Adrenal gland (tissue), 5 donors: ENCODE results near the gene KRTAP5-5.
"Not testable (repeated sequence)": the region's sequence is repeated elsewhere in the genome, so short reads cannot be mapped to it uniquely, and the experiment has no call there.

Experiments
- POLR2A ChIP-seq, 2 donors: fragments of 450-650 bp; IDR thresholded peaks; one replicate each; pipeline ENCODE4 v1.6.1; 2017; ENCODE audit warnings: antibody characterized with exemption in 2 of 2, mild to moderate bottlenecking in 2 of 2, moderate library complexity in 1 of 2
- TF ChIP-seq, protein P1 (sequence below), 6 experiments: fragments of 450-650 bp in 4 of 6; fragments of 200-600 bp in 2 of 6; sonication (generic) in 1 of 6; IDR thresholded peaks; 1 replicate in 5 of 6; 2 replicates in 1 of 6; pipeline versions ENCODE4 v1.5.1 to v1.8.0; 2016 to 2021; ENCODE audit warnings: antibody characterized with exemption in 6 of 6, mild to moderate bottlenecking in 2 of 6, moderate library complexity in 1 of 6
- donor health status: DM: no; HTN: no; CAD: no.

DNA sequence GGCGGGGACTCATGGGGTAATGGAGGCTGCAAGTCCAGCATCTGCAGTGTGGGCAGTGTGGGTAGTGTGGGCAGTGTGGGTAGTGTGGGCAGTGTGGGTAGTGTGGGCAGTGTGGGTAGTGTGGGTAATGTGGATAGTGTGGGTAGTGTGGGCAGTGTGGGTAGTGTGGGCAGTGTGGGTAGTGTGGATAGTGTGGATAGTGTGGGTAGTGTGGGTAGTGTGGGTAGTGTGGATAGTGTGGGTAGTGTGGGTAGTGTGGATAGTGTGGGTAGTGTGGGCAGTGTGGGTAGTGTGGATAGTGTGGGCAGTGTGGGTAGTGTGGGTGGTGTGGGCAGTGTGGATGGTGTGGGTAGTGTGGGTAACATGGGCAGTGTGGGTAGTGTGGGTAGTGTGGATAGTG lies 40.9 kb downstream of the KRTAP5-5 start:
- TF ChIP-seq, protein P1, sequence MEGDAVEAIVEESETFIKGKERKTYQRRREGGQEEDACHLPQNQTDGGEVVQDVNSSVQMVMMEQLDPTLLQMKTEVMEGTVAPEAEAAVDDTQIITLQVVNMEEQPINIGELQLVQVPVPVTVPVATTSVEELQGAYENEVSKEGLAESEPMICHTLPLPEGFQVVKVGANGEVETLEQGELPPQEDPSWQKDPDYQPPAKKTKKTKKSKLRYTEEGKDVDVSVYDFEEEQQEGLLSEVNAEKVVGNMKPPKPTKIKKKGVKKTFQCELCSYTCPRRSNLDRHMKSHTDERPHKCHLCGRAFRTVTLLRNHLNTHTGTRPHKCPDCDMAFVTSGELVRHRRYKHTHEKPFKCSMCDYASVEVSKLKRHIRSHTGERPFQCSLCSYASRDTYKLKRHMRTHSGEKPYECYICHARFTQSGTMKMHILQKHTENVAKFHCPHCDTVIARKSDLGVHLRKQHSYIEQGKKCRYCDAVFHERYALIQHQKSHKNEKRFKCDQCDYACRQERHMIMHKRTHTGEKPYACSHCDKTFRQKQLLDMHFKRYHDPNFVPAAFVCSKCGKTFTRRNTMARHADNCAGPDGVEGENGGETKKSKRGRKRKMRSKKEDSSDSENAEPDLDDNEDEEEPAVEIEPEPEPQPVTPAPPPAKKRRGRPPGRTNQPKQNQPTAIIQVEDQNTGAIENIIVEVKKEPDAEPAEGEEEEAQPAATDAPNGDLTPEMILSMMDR (IDR thresholded peaks at IDR 0.05), result not testable (repeated sequence)
- TF ChIP-seq POLR2A (IDR thresholded peaks at IDR 0.05), result not testable (repeated sequence)
